Progenitor cell of endocrine pancreas (in vitro differentiated cells): ENCODE results near the gene E4F1. TPM values are rescaled to one million over a fixed set of nuclear protein-coding genes. Genes with fewer than 3 reads are reported as not detected.

Experiments
- DNase-seq: peaks from one replicate; pipeline ENCODE4 v3.0.0; 2021; ENCODE audit warnings: low spot score; ENCODE audit not compliant: unreplicated experiment
- H3K27ac Mint-ChIP-seq: 2 replicates; pipeline ENCODE4 v1.8.0; 2021; ENCODE audit warnings: mild to moderate bottlenecking, moderate library complexity, mixed read lengths
- H3K27me3 Mint-ChIP-seq: 2 replicates; pipeline ENCODE4 v1.8.0; 2021; ENCODE audit warnings: mixed read lengths
- H3K36me3 Mint-ChIP-seq: 2 replicates; pipeline ENCODE4 v1.8.0; 2022; ENCODE audit warnings: mixed read lengths; ENCODE audit not compliant: insufficient read depth
- H3K4me1 Mint-ChIP-seq: 2 replicates; pipeline ENCODE4 v1.8.0; 2021; ENCODE audit warnings: low read depth, mixed read lengths
- H3K4me3 Mint-ChIP-seq: 2 replicates; pipeline ENCODE4 v1.8.0; 2021; ENCODE audit warnings: low read depth, mild to moderate bottlenecking, moderate library complexity, mixed read lengths
- H3K9me3 Mint-ChIP-seq: 2 replicates; pipeline ENCODE4 v1.8.0; 2021; ENCODE audit warnings: low read depth, mixed read lengths
- CTCF ChIP-seq: fragments of 200-600 bp; sonication (generic); IDR thresholded peaks from one replicate; pipeline ENCODE4 v1.5.0; 2021; ENCODE audit warnings: antibody characterized with exemption, mild to moderate bottlenecking; ENCODE audit not compliant: unreplicated experiment
- total RNA-seq: library from RNA; stranded (reverse); gene quantifications from 2 replicates; pipeline ENCODE4 v1.2.1, GENCODE V29; 2021

E4F1 gene
- total RNA-seq, 1 donor from 2014 or later = 33.7 TPM

- Mint-ChIP-seq H3K27ac (no peak overlapping the region), H3K36me3 (no peaks in the 10 kb centered on the region), H3K4me1 (no peaks in the 10 kb centered on the region), H3K27me3 (no peaks in the 10 kb centered on the region), H3K4me3 (no peak overlapping the region), H3K9me3 (no peaks in the 10 kb centered on the region)
- DNase-seq = no peak
- TF ChIP-seq CTCF = no peak
Measured at GRCh38 chr16:2188395-2188794, 35.0 kb upstream of the E4F1 start.

GRCh38 chr16:2189252-2189893 lies 34.0 kb upstream of the E4F1 start:
- no peak overlapping the region for H3K27ac Mint-ChIP-seq
- no peak for TF ChIP-seq CTCF
- no peaks in the 10 kb centered on the region for H3K27me3 Mint-ChIP-seq
- H3K4me1 Mint-ChIP-seq = no peaks in the 10 kb centered on the region
- no peak for DNase-seq
- no peak overlapping the region for H3K4me3 Mint-ChIP-seq
- no peaks in the 10 kb centered on the region for H3K9me3 Mint-ChIP-seq
- no peaks in the 10 kb centered on the region for H3K36me3 Mint-ChIP-seq

GRCh38 chr16:2190002-2190658 lies 33.3 kb upstream of the E4F1 start:
- Mint-ChIP-seq H3K4me1 (peaks cover 3% of the 10 kb centered on the region), H3K4me3 (no peak overlapping the region), H3K9me3 (no peaks in the 10 kb centered on the region), H3K27ac (no peak overlapping the region), H3K36me3 (no peaks in the 10 kb centered on the region), H3K27me3 (peaks cover 4% of the 10 kb centered on the region)
- no peak for TF ChIP-seq CTCF
- DNase-seq = no peak

GRCh38 chr16:2190659-2191445 lies 32.5 kb upstream of the E4F1 start:
- Mint-ChIP-seq H3K9me3 (no peaks in the 10 kb centered on the region), H3K4me1 (peaks cover 3% of the 10 kb centered on the region), H3K4me3 (no peak overlapping the region), H3K27ac (no peak overlapping the region), H3K36me3 (no peaks in the 10 kb centered on the region), H3K27me3 (peaks cover 4% of the 10 kb centered on the region)
- TF ChIP-seq CTCF = no peak
- DNase-seq = no peak

- DNase-seq = no peak
- no peaks in the 10 kb centered on the region for H3K9me3 Mint-ChIP-seq
- H3K36me3 Mint-ChIP-seq = no peaks in the 10 kb centered on the region
- no peak for TF ChIP-seq CTCF
- H3K27me3 Mint-ChIP-seq = peaks cover 4% of the 10 kb centered on the region
- H3K4me1 Mint-ChIP-seq = peaks cover 3% of the 10 kb centered on the region
- no peak overlapping the region for H3K27ac Mint-ChIP-seq
- H3K4me3 Mint-ChIP-seq = no peak overlapping the region
Measured at GRCh38 chr16:2191446-2191706, 32.0 kb upstream of the E4F1 start.
